Lower lobe of right lung (tissue), 2 donors: Measurements from ENCODE around the gene NFE2. TPM values are rescaled to one million over a fixed set of nuclear protein-coding genes. Genes with fewer than 3 reads are reported as not detected.

Experiments
- ATAC-seq, 2 donors: fragments of 200-7000 bp; cut with Tn5 transposase; one replicate each; pipeline ENCODE4 v1.9.1; 2020 to 2022; ENCODE audit warnings: mild to moderate bottlenecking in 2 of 2, moderate library complexity in 2 of 2
- DNase-seq: peaks from one replicate; pipeline ENCODE4 v3.0.0-alpha.2; 2020
- H3K27ac ChIP-seq: fragments of 200-600 bp; one replicate; pipeline ENCODE4 v1.8.0; 2022
- H3K27me3 ChIP-seq: fragments of 200-600 bp; one replicate; pipeline ENCODE4 v1.8.0; 2022; ENCODE audit warnings: low read depth
- H3K36me3 ChIP-seq: fragments of 200-600 bp; one replicate; pipeline ENCODE4 v1.8.0; 2022; ENCODE audit warnings: mild to moderate bottlenecking
- H3K4me1 ChIP-seq: fragments of 200-600 bp; one replicate; pipeline ENCODE4 v1.8.0; 2022
- H3K4me3 ChIP-seq: fragments of 200-600 bp; one replicate; pipeline ENCODE4 v1.8.0; 2022; ENCODE audit warnings: mild to moderate bottlenecking
- H3K9me3 ChIP-seq: fragments of 200-600 bp; one replicate; pipeline ENCODE4 v1.8.0; 2022
- intact Hi-C: fragments of 100-400 bp; cut with DNase I; formaldehyde crosslinking; loops from one replicate; pipeline ENCODE4 v1.11.0; 2022
- total RNA-seq: library from RNA; stranded (reverse); fragmentation: NEBNext Ultra II Directional; extraction: Animal tissue kit (Norgen Biotek cat#: 25700); gene quantifications from one replicate; pipeline ENCODE4 v1.2.1, GENCODE V29; 2021
- TF ChIP-seq, protein P1 (sequence below): fragments of 200-600 bp; IDR thresholded peaks from one replicate; pipeline ENCODE4 v1.8.0; 2022; ENCODE audit warnings: antibody characterized with exemption, mild to moderate bottlenecking
- donor health status: DM: no; HTN: yes; CAD: no; lungs with severe emphysema.

The NFE2 gene
- total RNA-seq, 1 donor from 2014 or later: 13.5 TPM

- TF ChIP-seq, protein P1, sequence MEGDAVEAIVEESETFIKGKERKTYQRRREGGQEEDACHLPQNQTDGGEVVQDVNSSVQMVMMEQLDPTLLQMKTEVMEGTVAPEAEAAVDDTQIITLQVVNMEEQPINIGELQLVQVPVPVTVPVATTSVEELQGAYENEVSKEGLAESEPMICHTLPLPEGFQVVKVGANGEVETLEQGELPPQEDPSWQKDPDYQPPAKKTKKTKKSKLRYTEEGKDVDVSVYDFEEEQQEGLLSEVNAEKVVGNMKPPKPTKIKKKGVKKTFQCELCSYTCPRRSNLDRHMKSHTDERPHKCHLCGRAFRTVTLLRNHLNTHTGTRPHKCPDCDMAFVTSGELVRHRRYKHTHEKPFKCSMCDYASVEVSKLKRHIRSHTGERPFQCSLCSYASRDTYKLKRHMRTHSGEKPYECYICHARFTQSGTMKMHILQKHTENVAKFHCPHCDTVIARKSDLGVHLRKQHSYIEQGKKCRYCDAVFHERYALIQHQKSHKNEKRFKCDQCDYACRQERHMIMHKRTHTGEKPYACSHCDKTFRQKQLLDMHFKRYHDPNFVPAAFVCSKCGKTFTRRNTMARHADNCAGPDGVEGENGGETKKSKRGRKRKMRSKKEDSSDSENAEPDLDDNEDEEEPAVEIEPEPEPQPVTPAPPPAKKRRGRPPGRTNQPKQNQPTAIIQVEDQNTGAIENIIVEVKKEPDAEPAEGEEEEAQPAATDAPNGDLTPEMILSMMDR: no peak
- intact Hi-C loops: no loop called here
- no peak overlapping the region for H3K27ac ChIP-seq
Measured at GRCh38 chr12:54338698-54339296, 38.0 kb upstream of the NFE2 start.

GRCh38 chr12:54337854-54338650, 37.2 kb upstream of the NFE2 start:
- peaks cover 31% of the 10 kb centered on the region for H3K4me1 ChIP-seq
- no peaks in the 10 kb centered on the region for H3K9me3 ChIP-seq
- peak overlapping the region; percentile 49 for H3K27ac ChIP-seq
- H3K36me3 ChIP-seq: peaks cover 28% of the 10 kb centered on the region
- TF ChIP-seq, protein P1: no peak
- no peak for DNase-seq
- ATAC-seq: peak; percentile 19 to 51
- intact Hi-C loops: no loop called here
- H3K27me3 ChIP-seq: no peaks in the 10 kb centered on the region
- no peak overlapping the region for H3K4me3 ChIP-seq

More at GRCh38 chr12:54338698-54339296, 38.0 kb upstream of the NFE2 start:
- H3K27me3 ChIP-seq: no peaks in the 10 kb centered on the region
- no peaks in the 10 kb centered on the region for H3K9me3 ChIP-seq
- H3K4me3 ChIP-seq: no peak overlapping the region
- peaks cover 31% of the 10 kb centered on the region for H3K4me1 ChIP-seq
- no peak for ATAC-seq
- no peak for DNase-seq
- peaks cover 36% of the 10 kb centered on the region for H3K36me3 ChIP-seq

DNA sequence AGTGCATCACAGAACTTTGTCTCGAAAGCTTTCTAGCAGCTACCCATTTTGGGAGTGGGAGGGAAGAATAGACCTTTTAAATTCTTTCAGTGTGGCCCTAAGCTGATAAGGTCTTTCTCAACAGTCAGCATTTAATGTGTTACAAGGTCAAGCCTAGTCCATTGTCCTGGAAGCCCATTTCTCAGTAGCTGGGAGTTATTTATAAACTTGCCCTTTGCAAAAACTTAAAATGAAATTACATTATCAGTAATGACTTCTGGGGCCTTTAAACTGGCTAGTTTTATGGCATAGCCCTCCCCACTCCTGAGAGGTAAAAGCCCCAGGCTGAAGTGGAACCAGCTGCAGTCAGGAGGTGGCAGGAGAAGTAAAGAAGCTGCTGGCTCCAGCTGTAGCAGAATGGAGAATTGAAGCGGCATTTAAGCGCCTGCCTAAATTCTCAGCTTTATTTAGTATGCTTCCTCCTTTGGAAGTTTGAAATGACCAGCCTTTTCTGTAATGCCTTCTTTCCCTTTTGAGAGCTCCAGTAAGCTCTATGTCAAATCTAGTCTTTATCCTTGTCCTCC, 36.5 kb upstream of the NFE2 start:
- H3K9me3 ChIP-seq: no peaks in the 10 kb centered on the region
- peaks cover 37% of the 10 kb centered on the region for H3K4me1 ChIP-seq
- DNase-seq (no peak), ATAC-seq (peak; percentile 60 to 64)
- intact Hi-C loops: no loop called here
- H3K4me3 ChIP-seq: no peak overlapping the region
- peak overlapping the region; percentile 49 for H3K27ac ChIP-seq
- H3K27me3 ChIP-seq: no peaks in the 10 kb centered on the region
- TF ChIP-seq, protein P1: no peak
- peaks cover 22% of the 10 kb centered on the region for H3K36me3 ChIP-seq

GRCh38 chr12:54333420-54334034, 32.7 kb upstream of the NFE2 start:
- no peak for ATAC-seq
- DNase-seq: no peak
- peaks cover 63% of the 10 kb centered on the region for H3K4me1 ChIP-seq
- H3K9me3 ChIP-seq: no peaks in the 10 kb centered on the region
- peaks cover 16% of the 10 kb centered on the region for H3K36me3 ChIP-seq
- no peaks in the 10 kb centered on the region for H3K27me3 ChIP-seq
- TF ChIP-seq, protein P1: no peak
- no peak overlapping the region for H3K4me3 ChIP-seq
- no peak overlapping the region for H3K27ac ChIP-seq
- intact Hi-C loops: no loop called here

DNA sequence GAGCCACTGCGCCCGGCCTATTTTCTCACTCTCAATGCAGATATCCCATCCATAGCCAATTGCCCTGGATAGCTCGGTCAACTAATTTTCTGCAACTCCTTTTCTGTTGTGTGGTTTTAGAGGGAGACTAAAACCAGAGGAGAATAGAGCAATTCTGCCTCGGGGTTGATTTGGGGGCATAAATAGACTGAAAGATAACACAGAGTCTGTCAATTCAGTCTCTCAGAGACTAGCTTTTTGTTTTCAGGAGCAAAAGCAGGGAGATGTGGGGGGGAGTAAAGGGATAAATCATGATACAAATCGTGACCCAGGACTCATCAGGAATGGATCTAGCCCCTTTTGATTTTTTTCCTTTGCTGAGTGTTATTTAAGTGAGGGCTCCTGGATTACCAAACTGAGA, 30.6 kb upstream of the NFE2 start:
- intact Hi-C loops: no loop called here
- no peak overlapping the region for H3K4me3 ChIP-seq
- no peak overlapping the region for H3K27ac ChIP-seq
- peaks cover 61% of the 10 kb centered on the region for H3K4me1 ChIP-seq
- peaks cover 16% of the 10 kb centered on the region for H3K36me3 ChIP-seq
- H3K9me3 ChIP-seq: no peaks in the 10 kb centered on the region
- TF ChIP-seq, protein P1: no peak
- no peaks in the 10 kb centered on the region for H3K27me3 ChIP-seq
- ATAC-seq (no peak), DNase-seq (no peak)
